ENCODE measurements around the gene FOXL3.
"Not testable (repeated sequence)": the region's sequence is repeated elsewhere in the genome, so short reads cannot be mapped to it uniquely, and the experiment has no call there.

Gene FOXL3

DNA sequence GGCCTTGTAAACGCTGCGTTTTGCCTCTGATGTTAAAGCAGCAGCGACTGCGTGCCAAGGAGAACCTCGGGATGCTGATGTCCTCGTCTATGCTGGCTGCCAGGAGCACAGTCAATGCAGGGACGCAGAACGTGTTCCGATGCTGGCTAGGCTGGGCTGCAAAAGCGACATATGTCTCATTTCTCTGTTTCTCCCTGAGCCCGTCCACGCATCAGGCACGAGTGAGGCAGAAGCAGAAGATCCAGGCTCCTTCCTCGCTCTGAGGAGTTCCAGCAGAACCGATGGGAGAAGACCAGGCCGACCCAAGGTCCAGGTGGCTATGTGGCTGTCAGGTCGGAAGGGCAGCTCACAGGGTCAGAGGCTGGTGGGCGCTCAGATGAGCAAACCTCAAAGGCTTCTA, 3.7 kb upstream of the FOXL3 start:
- no peak for DNase-seq (ENCODE audit: low read depth in 2 of 2, low spot score in 1 of 2)

DNA sequence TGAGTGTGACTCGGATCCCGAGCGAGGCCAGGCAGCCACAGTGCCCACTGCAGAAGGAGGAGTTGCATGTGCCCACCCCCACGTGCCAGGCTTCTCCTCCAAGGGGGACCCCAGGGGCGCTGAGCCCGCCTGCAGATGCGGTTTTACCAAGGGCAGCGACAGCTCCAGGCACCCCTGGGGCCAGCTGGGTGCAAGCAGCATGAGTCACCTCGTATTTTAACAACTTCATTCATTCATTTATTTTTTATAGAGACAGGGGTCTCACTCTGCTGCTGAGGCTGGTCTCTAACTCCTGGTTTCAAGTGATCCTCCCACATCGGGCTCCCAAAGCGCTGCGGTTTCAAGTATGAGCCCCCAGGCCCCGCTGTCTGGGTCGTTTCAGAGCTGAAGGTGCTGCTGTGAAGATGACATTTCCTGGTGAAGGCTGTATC, 1.3 kb upstream of the FOXL3 start:
- no peak for DNase-seq (ENCODE audit: low read depth in 2 of 2, low spot score in 1 of 2)

DNA sequence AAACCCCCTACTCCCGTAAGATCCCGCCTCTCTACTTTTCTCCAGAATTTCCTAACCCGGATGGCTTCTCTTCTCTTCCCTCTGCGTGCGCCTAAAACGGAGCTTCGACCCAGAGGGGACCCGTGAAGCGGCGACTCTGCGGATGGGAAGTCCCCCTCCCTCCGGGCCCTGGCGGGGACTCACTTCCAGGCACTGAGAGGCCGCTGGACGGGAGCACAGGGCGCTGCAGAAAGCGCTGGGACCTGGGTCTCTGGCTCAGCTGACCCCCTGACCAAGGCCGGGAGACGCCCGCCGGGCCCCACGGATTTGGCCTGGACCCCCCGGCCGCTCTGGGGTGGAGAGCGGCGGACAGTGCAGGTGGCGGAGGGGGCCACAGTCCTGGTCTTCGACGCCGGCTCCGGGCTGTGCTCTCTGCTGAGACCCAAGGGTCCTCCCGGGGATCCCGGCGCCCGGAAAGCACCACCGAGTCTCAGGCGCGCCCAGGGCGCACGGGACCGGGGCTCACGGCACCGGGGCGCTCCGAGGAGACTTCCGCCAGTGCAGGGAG, 688 bp upstream of the FOXL3 start:
- no peak for DNase-seq (ENCODE audit: low read depth in 2 of 2, low spot score in 1 of 2)

DNA sequence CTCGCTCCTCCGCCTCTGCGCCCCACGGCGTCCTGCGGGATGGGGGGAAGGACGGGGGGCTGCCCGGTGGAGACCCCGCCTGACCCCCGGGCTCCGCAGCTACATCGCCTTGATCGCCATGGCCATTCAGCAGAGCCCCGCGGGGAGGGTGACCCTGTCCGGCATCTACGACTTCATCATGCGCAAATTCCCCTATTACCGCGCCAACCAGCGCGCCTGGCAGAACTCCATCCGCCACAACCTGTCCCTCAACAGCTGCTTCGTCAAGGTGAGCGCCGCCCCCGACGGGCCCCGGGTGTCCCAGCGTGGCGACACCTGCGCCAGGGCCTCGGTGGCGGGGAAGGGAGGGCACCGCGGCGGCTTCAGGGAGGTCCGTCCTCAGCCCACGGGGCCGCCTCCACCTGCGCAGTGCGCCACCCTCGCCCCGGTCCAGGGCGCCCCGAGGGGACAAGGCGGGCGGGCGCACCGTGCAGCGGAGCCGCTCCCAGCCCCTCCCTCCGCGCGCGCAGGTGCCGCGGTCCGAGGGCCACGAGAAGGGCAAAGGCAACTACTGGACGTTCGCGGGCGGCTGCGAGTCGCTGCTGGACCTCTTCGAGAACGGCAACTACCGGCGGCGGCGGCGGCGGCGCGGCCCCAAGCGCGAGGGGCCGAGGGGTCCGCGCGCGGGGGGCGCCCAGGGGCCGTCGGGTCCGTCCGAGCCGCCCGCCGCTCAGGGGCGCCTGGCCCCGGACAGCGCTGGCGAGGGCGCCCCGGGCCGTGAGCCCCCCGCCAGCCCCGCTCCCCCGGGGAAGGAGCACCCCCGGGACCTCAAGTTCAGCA, 793 bp downstream of the FOXL3 start:
- DNase-seq (ENCODE audit: low read depth in 2 of 2, low spot score in 1 of 2), result no peak

DNA sequence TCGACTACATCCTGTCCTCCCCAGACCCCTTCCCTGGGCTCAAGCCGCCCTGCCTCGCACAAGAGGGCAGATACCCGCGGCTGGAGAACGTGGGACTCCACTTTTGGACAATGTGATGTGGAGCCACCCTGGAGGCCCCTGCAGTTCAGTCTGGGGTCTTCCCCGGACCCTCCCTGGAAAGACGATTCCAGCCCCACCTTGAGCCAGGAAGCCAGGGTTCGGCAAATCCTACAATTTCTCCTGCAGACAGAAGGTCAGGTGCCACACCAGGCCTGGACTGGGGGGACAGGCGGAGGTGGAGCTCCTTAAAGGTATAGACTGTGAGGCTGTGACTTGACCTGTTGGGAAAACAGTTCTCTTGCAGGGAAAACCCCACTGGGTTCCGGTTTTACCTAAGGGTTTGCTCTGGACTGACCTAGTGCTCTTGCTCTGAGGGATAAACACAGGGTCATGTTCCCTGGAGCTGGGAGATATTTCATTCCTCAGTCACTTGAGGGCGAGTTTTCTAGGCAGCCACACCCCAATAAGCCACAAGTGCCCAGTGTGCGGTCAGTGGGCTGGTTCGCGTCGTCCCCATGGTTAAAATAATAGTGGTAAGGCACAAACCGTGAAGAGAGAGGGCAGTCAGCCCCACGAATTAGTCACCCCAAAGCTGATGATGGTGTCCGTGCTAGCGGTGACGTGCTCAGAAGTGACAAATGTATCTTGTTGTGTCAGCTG, 1.6 kb downstream of the FOXL3 start:
- DNase-seq (ENCODE audit: low read depth in 2 of 2, low spot score in 1 of 2), result no peak

DNA sequence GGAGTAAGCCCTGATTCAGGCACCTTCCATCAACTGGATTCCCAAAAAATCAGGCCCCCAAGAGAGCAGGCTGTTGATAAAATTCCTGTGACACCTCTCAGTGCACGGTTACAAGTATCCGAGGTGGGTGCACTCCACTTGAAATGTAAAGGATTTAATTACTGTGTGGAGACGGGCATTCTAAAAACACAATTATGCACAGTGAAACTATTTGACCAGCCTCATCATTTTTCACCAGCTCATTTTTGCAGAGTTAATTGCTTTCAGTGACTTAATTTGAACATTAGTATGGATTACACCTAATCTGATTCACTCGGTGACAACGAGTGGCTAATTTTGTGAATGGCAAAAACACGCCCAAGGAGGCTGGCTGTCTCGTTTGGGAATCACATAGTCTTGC, 2.3 kb downstream of the FOXL3 start:
- DNase-seq (ENCODE audit: low read depth in 2 of 2, low spot score in 1 of 2), result no peak

DNA sequence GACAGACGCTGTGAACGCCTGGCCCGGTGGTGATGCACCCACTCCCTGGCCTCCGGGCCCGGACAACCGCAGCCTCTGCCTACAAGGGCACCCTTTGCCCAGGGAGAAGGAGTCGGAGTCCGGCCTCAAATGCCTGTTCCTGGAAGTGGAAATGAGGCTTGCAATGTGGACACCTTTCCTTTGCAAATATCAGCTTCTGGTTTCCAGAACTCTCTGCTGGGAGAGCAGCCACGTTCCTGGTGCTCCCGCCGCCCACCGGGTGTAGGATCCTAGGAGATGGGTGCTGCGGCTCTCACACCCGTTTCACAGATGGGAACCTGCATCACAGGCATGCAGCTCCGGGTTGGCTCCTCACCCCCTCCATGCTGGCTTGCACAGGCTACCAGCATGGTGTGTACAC, 2.9 kb downstream of the FOXL3 start:
- no peak for DNase-seq (ENCODE audit: low read depth in 2 of 2, low spot score in 1 of 2)

DNA sequence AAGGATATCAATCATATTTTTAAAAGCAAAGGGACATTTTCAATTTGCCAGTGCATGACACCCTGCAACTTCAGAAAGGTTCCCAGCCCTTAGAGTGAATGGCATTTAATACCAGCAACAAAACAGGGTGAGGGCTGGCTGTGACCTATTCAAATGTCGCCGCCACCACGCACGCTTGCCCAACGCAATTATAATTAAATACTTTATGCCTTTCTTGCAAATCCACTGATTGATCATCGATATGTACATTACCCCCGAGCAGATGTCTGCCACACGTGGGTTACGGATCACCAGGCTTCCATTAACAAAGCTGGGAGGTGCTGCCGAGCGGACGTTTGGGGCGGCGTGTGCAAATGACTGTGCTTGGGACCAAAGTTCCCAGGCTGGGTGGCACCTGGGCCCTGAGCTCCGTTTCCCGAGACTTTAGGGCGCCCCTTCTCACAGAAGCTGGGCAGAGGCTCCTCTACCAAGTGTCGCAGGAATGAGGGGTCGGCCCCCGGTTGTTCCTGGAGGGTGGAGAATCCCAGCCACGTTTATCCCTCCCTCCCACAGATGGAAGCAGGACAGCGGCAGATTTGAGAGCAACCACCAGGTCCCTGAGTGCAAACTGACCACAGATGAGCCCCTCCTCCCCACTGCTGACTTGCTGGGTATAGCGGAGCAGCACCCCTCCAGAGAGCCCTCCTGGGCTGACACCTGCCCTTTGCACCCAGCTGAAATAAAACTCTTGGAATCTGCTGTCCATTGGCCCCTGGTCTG, 3.9 kb downstream of the FOXL3 start:
- no peak for DNase-seq (ENCODE audit: low read depth in 2 of 2, low spot score in 1 of 2)

DNA sequence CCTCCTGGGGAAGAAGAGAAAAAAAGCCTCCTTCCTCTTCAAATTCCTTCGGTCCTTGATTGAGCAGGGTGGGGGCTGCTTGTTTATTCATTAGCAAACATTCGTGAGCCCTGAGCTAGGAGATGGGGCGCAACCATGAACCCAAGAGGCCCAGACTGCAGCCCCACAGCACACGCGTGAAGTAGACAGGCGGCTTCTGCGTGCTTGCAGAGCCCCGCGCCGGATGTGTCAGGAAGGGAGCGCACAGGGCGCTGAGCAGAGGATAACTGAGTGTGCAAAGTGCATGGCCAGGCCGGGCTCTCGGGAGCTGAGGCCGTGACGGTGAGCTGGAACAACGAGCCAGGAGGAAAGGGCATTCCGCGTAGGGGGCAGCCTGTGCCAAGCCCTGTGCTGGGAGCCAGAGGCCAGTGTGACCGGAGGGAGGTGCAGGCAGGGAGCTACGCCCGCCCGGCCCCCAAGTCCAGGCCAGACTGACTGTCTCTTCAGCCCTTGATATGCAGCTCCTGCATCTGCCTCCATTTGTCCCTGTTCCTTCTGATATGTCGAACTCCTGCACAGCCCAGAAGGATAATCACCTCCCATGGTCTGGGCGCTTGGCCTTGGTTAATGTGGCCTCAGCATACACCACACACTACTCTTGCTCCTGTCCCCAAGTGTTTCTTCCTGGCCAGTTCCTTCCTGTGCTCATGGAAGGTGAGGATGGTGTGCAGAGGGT, 4.6 kb downstream of the FOXL3 start:
- no peak for DNase-seq (ENCODE audit: low read depth in 2 of 2, low spot score in 1 of 2)

DNA sequence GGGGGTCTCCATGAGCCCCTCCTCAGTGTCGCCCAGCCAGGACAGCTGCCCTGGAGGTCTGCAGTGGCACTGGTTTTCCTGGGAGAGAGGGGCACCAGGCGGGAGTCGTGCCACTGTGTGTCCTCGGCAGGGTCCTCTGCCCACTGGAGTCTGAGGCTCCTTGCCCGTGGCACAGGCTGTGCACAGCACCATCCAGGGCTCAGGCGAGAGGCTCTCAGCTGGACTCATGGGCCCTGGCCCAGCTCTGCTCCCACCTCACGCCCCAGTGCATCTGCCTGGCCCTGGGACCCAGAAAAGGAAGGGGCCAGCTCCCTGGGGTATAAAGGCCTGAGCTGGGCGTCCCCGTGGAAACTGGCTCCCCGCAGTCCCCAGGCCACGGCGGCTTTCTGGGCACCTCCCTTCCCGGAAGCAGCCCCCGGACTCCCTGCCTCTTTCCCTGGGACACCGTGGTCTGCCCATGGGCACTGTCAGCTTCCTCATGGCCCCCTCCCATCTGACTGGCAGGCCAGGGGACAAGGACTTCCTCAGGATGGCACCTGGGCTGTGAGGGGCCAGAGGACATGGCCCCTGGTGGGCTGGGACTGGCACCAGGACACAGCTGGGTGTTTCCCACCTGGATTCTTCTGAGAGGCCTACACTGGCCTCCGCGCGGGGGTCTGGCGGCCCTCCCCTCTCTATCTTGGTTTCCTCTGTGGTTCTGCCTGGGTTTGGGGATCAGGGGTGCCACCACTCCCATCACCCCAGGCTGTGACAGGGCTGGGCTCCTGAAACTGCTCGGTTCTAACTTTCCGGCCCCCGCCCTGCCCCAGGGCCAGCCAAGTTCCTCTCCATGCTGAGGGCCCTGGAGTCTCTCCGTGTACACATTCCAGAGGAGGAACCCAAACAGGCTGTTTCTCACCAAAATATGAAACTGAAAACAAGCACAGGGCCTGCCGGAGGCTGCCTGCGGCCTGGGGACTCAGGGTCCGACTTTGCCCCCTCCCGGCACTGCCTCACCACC, 5.5 kb downstream of the FOXL3 start:
- DNase-seq (ENCODE audit: low read depth in 2 of 2, low spot score in 1 of 2), result no peak

DNA sequence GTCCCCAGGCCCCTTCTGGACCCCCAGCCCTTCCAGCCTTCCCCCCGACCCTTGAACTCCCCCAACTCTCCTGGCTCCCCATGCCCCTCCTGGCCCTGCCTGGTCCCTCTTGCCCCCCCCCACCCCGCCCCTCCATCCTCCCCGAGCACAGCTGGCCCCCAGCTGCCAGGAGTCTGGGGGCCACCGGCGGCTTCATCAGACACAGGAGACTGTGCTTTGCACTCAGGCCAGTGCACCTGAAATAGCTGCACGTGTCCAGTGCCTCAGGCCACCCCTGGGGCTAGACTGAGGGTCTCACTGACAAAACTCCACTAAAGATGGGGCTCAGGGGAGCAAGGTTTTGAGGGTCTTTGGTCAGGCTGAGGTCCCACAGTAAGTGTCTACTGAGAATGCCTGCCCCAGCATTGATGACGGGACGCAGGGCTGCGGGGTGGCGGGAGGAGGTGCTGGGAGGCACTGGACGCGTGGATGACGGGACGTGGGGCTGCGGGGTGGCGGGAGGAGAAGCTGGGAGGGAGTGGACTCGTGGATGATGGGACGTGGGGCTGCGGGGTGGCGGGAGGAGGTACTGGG, 6.5 kb downstream of the FOXL3 start:
- DNase-seq (ENCODE audit: low read depth in 2 of 2, low spot score in 1 of 2), result no peak

DNA sequence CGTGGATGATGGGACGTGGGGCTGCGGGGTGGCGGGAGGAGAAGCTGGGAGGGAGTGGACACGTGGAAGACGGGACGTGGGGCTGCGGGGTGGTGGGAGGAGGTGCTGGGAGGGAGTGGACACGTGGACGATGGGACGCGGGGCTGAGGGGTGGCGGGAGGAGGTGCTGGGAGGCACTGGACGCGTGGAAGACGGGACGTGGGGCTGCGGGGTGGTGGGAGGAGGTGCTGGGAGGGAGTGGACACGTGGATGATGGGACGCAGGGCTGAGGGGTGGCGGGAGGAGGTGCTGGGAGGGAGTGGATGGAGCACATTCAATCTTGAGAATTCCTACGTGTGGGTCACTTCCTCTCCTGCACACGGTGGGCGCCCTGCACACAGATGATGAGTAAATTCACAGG, 7.2 kb downstream of the FOXL3 start:
- not testable (repeated sequence) for DNase-seq (ENCODE audit: low read depth in 2 of 2, low spot score in 1 of 2)

DNA sequence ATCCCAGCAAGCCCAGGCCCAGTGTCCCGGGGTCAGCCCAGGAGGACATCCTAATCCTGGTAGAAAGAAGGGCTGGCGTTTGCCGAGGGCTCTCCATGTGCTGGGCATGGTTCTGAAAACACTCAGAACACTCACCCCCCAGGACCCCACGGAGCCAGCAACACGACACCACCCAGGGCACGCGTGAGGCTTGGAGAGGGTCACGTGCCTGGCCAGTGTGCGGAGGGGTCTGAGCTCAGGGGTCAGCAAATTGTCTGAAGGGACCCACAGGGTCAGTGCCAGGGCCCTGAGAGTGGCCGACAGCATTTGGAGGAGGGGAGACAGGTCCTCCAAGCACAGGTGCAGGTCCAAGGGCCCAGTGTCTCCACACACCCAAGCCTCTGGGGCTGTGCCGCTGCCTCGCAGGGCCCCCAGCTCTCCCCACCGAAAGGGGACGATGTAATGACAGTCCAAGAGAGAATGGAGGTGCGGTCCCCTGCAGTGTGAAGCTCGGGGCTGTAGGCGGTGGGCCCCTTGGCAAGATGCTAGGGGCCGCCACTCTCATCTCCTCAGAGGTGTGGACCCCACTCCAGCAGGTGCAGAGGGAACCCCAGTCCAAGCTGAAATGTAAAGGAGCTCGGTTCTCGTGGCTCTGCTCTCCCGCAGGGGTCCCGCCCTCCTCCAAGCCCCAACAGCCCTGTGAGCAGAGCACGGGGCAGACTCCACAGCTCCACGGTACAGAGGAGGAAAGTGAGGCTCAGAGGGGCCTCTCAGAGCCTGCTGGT, 7.8 kb downstream of the FOXL3 start:
- no peak for DNase-seq (ENCODE audit: low read depth in 2 of 2, low spot score in 1 of 2)

DNA sequence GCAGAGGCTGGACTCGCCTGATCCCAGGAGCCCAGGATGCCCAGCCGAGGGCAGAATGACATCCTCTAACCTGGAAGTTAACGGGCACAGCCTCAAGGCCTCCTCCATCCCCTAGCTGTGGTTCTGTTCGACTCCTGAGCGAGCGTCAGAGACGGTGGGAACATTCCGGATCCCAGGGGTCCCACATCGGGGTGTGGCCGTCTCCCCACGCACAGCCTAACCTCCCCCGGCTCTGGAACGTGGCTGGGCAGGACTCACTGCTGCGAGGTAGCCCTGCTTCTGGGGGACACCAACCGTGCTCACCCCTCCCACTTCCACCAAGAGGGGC, 8.4 kb downstream of the FOXL3 start:
- DNase-seq (ENCODE audit: low read depth in 2 of 2, low spot score in 1 of 2), result no peak

DNA sequence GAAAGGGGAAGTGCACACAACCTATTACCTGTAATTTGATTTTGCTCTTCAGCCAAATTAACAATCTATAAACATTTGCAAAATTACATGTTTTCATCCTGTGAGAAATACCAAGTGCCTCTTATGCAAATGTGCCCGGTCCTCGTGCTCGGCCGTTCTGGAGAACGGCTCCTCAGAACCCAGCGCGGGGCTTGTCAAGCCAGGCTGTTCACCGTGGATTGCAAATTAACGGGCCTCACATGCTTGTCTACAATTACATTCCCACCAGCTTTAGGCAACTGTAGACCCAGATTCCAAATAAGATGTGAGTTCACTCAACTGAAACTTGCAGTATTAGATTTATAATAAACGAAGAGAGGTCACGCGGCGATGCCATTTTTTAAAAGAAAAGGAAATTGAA, 8.8 kb downstream of the FOXL3 start:
- no peak for DNase-seq (ENCODE audit: low read depth in 2 of 2, low spot score in 1 of 2)

DNA sequence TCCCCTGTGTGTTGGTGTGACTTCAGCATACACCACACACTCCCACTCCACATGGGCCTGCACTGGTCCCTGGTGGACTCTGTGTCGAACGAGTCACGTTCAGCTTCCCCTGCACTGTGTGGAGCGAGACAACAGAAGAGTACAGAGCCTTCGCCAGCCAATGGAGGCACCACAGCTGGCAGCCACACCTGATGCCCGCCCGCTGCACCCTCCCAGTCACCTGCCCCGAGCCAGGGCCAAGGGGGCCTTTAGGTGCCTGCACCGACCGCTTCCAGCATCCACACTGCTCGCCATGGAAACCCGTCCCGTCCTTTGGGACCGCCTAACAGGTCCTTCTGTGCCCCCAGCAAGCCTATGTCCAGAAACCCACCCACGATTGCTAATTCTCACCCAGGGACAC, 9.2 kb downstream of the FOXL3 start:
- DNase-seq (ENCODE audit: low read depth in 2 of 2, low spot score in 1 of 2), result no peak

DNA sequence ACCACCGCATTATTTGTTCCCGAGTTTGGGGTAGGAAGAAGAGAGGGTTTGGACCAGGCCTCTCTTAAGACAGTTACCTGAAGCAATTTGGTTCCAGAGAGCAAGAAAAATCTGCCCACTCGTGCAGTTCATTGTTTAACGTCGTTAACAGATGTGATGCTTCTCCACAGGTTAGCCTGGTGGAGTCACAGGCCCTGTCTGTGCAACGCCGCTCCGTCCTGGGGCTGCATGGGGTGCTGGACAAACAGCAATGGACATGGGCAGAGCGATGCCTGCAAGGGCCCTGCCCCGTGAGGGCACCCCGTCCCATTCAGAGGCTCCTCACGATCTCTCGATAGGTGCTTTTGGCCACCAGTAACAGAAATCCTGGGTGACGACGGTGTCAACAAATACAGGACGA, 9.7 kb downstream of the FOXL3 start:
- no peak for DNase-seq (ENCODE audit: low read depth in 2 of 2, low spot score in 1 of 2)

DNA sequence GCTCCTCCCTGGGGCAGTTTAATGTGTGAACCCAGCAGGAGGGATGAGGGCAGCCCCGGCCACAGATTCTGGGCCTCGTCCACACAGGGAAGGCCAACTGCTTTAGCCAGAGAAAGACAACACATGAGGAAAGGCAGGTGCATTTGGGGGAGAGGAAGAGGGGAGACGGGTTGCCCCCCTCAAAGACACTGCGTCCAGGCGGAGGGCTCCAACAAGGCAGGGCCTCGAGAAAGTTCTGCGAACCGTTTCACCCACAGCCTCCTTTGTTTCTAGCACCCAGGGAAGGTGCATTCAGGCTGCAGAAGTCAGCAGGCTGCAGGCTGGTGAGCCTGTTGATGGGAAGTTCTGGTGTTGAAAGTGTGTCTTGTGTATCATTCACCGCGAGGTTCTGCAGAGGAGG, 10.1 kb downstream of the FOXL3 start:
- no peak for DNase-seq (ENCODE audit: low read depth in 2 of 2, low spot score in 1 of 2)

All from stimulated activated CD8-positive, alpha-beta memory T cell treated with anti-CD3 and anti-CD28 coated beads, Interleukin-4, amount 100 ng/mL, for 4 hours (primary cell).